ENCODE results near the gene MRPL24. TPM values are rescaled to one million over a fixed set of nuclear protein-coding genes. Genes with fewer than 3 reads are reported as not detected.

Gene MRPL24
- total RNA-seq, 2 experiments from 2014 or later = 91.1 to 114 TPM

- CTCF ChIA-PET = interaction anchor here (0.5 to 2.1 kb wide), 10 partner anchors 9 to 288 kb away, joined by 3 to 9 read pairs (median 4); no protein-coding TSS in a partner anchor
- DNase-seq = no peak
- Mint-ChIP-seq H3K27ac (no peak overlapping the region), H3K9me3 (no peaks in the 10 kb centered on the region), H3K4me1 (ENCODE audit: low read depth) (peaks cover 8% of the 10 kb centered on the region), H3K36me3 (ENCODE audit: low read depth) (no peaks in the 10 kb centered on the region), H3K27me3 (ENCODE audit: low read depth) (no peaks in the 10 kb centered on the region), H3K4me3 (no peak overlapping the region)
- intact Hi-C loops (cut with micrococcal nuclease) = no loop called here
These were observed 15.5 kb upstream of the MRPL24 start for GRCh38 chr1:156756355-156756754.

- Mint-ChIP-seq H3K4me1 (ENCODE audit: low read depth) (peaks cover 8% of the 10 kb centered on the region), H3K36me3 (ENCODE audit: low read depth) (peaks cover 1% of the 10 kb centered on the region), H3K27me3 (ENCODE audit: low read depth) (no peaks in the 10 kb centered on the region), H3K9me3 (no peaks in the 10 kb centered on the region), H3K4me3 (no peak overlapping the region), H3K27ac (no peak overlapping the region)
- DNase-seq = no peak
- CTCF ChIA-PET = interaction anchor here (1.0 to 2.1 kb wide), 4 partner anchors 49 to 104 kb away, joined by 3 to 7 read pairs (median 3); no protein-coding TSS in a partner anchor
- intact Hi-C loops (cut with micrococcal nuclease) = no loop called here
These were observed 14.7 kb upstream of the MRPL24 start for GRCh38 chr1:156755527-156755950.

- no peak overlapping the region for H3K4me3 Mint-ChIP-seq
- intact Hi-C loops (cut with micrococcal nuclease) = no loop called here
- no peak overlapping the region for H3K27ac Mint-ChIP-seq
- CTCF ChIA-PET = no interaction called here
- H3K9me3 Mint-ChIP-seq = no peaks in the 10 kb centered on the region
- peaks cover 14% of the 10 kb centered on the region for H3K36me3 Mint-ChIP-seq (ENCODE audit: low read depth)
- H3K4me1 Mint-ChIP-seq (ENCODE audit: low read depth) = peaks cover 9% of the 10 kb centered on the region
- H3K27me3 Mint-ChIP-seq (ENCODE audit: low read depth) = no peaks in the 10 kb centered on the region
- DNase-seq = no peak
These were observed 13.3 kb upstream of the MRPL24 start for GRCh38 chr1:156754219-156754618.

- intact Hi-C loops (cut with micrococcal nuclease) = no loop called here
- DNase-seq = no peak
- no peaks in the 10 kb centered on the region for H3K9me3 Mint-ChIP-seq
- H3K27me3 Mint-ChIP-seq (ENCODE audit: low read depth) = no peaks in the 10 kb centered on the region
- no peak overlapping the region for H3K27ac Mint-ChIP-seq
- peak overlapping the region; percentile 86 for H3K4me3 Mint-ChIP-seq
- H3K36me3 Mint-ChIP-seq (ENCODE audit: low read depth) = peaks cover 26% of the 10 kb centered on the region
- H3K4me1 Mint-ChIP-seq (ENCODE audit: low read depth) = peaks cover 20% of the 10 kb centered on the region
- CTCF ChIA-PET = interaction anchor here (1.2 to 4.0 kb wide), 3 partner anchors 8 to 25 kb away, joined by 5 to 48 read pairs (median 6); partner anchors contain the start of genes ISG20L2, METTL25B and MRPL24
These were observed 12.1 kb upstream of the MRPL24 start for GRCh38 chr1:156752843-156753482.

GRCh38 chr1:156751757-156752481 lies 11.0 kb upstream of the MRPL24 start:
- CTCF ChIA-PET = interaction anchor here (1.2 to 4.0 kb wide), 3 partner anchors 9 to 24 kb away, joined by 5 to 48 read pairs (median 6); partner anchors contain the start of genes ISG20L2, METTL25B and MRPL24
- Mint-ChIP-seq H3K36me3 (ENCODE audit: low read depth) (peaks cover 29% of the 10 kb centered on the region), H3K27me3 (ENCODE audit: low read depth) (no peaks in the 10 kb centered on the region), H3K4me3 (peak overlapping the region; percentile 86), H3K9me3 (no peaks in the 10 kb centered on the region), H3K27ac (peak overlapping the region; percentile 88), H3K4me1 (ENCODE audit: low read depth) (peaks cover 28% of the 10 kb centered on the region)
- DNase-seq = peak; percentile 98
- intact Hi-C loops (cut with micrococcal nuclease) = loop anchor here (1.0 kb wide), 4 partner anchors 11 to 64 kb away; partner anchors contain the start of genes ISG20L2, METTL25B, MRPL24 and PRCC

- H3K27me3 Mint-ChIP-seq (ENCODE audit: low read depth) = no peaks in the 10 kb centered on the region
- H3K9me3 Mint-ChIP-seq = no peaks in the 10 kb centered on the region
- H3K27ac Mint-ChIP-seq = peak within 1 kb of the TSS; percentile 97
- peaks cover 29% of the 10 kb centered on the region for H3K36me3 Mint-ChIP-seq (ENCODE audit: low read depth)
- H3K4me3 Mint-ChIP-seq = peak within 1 kb of the TSS; percentile 99
- intact Hi-C loops (cut with micrococcal nuclease) = loop anchor here (1.0 kb wide), 4 partner anchors 10 to 65 kb away; partner anchors contain the start of genes ISG20L2, METTL25B, MRPL24 and PRCC
- CTCF ChIA-PET = interaction anchor here (1.2 to 4.0 kb wide), 3 partner anchors 10 to 23 kb away, joined by 5 to 48 read pairs (median 6); partner anchors contain the start of genes ISG20L2, METTL25B and MRPL24
- H3K4me1 Mint-ChIP-seq (ENCODE audit: low read depth) = peaks cover 31% of the 10 kb centered on the region
- DNase-seq = no peak
These were observed 10.5 kb upstream of the MRPL24 start, which contains the start of gene HDGF for GRCh38 chr1:156751451-156751756. Gene HDGF, minus strand, starts transcription at chr1:156751675. Its CDS starts 246 bp downstream, at chr1:156751429.

- H3K27me3 Mint-ChIP-seq (ENCODE audit: low read depth) = no peaks in the 10 kb centered on the region
- peak overlapping the region; percentile 99 for H3K4me3 Mint-ChIP-seq
- CTCF ChIA-PET = interaction anchor here (4.0 kb wide), 1 partner anchor 23 kb away, joined by 48 read pairs; the partner anchor contains the start of genes ISG20L2 and METTL25B
- peak overlapping the region; percentile 97 for H3K27ac Mint-ChIP-seq
- intact Hi-C loops (cut with micrococcal nuclease) = loop anchor here (1.0 kb wide), 4 partner anchors 10 to 65 kb away; partner anchors contain the start of genes ISG20L2, METTL25B, MRPL24 and PRCC
- peak; percentile 49 for DNase-seq
- H3K4me1 Mint-ChIP-seq (ENCODE audit: low read depth) = peaks cover 37% of the 10 kb centered on the region
- no peaks in the 10 kb centered on the region for H3K9me3 Mint-ChIP-seq
- peaks cover 31% of the 10 kb centered on the region for H3K36me3 Mint-ChIP-seq (ENCODE audit: low read depth)
These were observed 10.0 kb upstream of the MRPL24 start for GRCh38 chr1:156750711-156751450.

GRCh38 chr1:156750191-156750672 lies 9.3 kb upstream of the MRPL24 start:
- peak overlapping the region; percentile 97 for H3K27ac Mint-ChIP-seq
- no peaks in the 10 kb centered on the region for H3K9me3 Mint-ChIP-seq
- CTCF ChIA-PET = interaction anchor here (1.1 to 4.0 kb wide), 2 partner anchors 22 to 88 kb away, joined by 3 to 48 read pairs; partner anchors contain the start of genes ISG20L2 and METTL25B
- peak; percentile 62 for DNase-seq
- H3K4me1 Mint-ChIP-seq (ENCODE audit: low read depth) = peaks cover 42% of the 10 kb centered on the region
- H3K27me3 Mint-ChIP-seq (ENCODE audit: low read depth) = no peaks in the 10 kb centered on the region
- intact Hi-C loops (cut with micrococcal nuclease) = no loop called here
- peak overlapping the region; percentile 99 for H3K4me3 Mint-ChIP-seq
- peaks cover 38% of the 10 kb centered on the region for H3K36me3 Mint-ChIP-seq (ENCODE audit: low read depth)

- H3K36me3 Mint-ChIP-seq (ENCODE audit: low read depth) = peaks cover 42% of the 10 kb centered on the region
- no peaks in the 10 kb centered on the region for H3K9me3 Mint-ChIP-seq
- H3K27ac Mint-ChIP-seq = peak overlapping the region; percentile 97
- CTCF ChIA-PET = interaction anchor here (1.1 to 4.0 kb wide), 2 partner anchors 22 to 89 kb away, joined by 3 to 48 read pairs; partner anchors contain the start of genes ISG20L2 and METTL25B
- peak overlapping the region; percentile 99 for H3K4me3 Mint-ChIP-seq
- no peaks in the 10 kb centered on the region for H3K27me3 Mint-ChIP-seq (ENCODE audit: low read depth)
- intact Hi-C loops (cut with micrococcal nuclease) = loop anchor here (10.0 kb wide), 1 partner anchor 245 kb away; the partner anchor contains the start of gene MEF2D
- DNase-seq = no peak
- peaks cover 39% of the 10 kb centered on the region for H3K4me1 Mint-ChIP-seq (ENCODE audit: low read depth)
These were observed 8.7 kb upstream of the MRPL24 start for GRCh38 chr1:156749419-156750118.

GRCh38 chr1:156748670-156749418 lies 8.0 kb upstream of the MRPL24 start:
- CTCF ChIA-PET = interaction anchor here (1.2 kb wide), 1 partner anchor 58 kb away, joined by 3 read pairs; no protein-coding TSS in a partner anchor
- peaks cover 39% of the 10 kb centered on the region for H3K4me1 Mint-ChIP-seq (ENCODE audit: low read depth)
- intact Hi-C loops (cut with micrococcal nuclease) = loop anchor here (10.0 kb wide), 1 partner anchor 244 kb away; the partner anchor contains the start of gene MEF2D

More at GRCh38 chr1:156748670-156749418, 8.0 kb upstream of the MRPL24 start:
- Mint-ChIP-seq H3K27ac (peak overlapping the region; percentile 97), H3K36me3 (ENCODE audit: low read depth) (peaks cover 45% of the 10 kb centered on the region), H3K4me3 (peak overlapping the region; percentile 99), H3K9me3 (no peaks in the 10 kb centered on the region), H3K27me3 (ENCODE audit: low read depth) (no peaks in the 10 kb centered on the region)
- peak; percentile 44 for DNase-seq

Data from activated naive CD4-positive, alpha-beta T cell treated with anti-CD3 and anti-CD28 coated beads for 36 hours (primary cell).